A673 (cell line): ENCODE data around the gene FSTL4.

Experiments used
- EZH2 ChIP-seq: fragments of 200-600 bp; sonication (generic); IDR thresholded peaks from 2 replicates; pipeline ENCODE4 v1.6.1; 2017; ENCODE audit warnings: borderline replicate concordance, low read depth, mild to moderate bottlenecking, mixed read lengths, antibody characterized with exemption, low read length; ENCODE audit not compliant: poor library complexity, severe bottlenecking
- TF ChIP-seq, protein P1 (sequence below): fragments of 300-800, 200-600 bp; sonication (generic); conservative IDR thresholded peaks from 2 replicates; pipeline ENCODE4 v1.5.1; 2017; ENCODE audit warnings: low read depth, mild to moderate bottlenecking, antibody characterized with exemption, low read length, moderate library complexity, mixed read lengths

DNA sequence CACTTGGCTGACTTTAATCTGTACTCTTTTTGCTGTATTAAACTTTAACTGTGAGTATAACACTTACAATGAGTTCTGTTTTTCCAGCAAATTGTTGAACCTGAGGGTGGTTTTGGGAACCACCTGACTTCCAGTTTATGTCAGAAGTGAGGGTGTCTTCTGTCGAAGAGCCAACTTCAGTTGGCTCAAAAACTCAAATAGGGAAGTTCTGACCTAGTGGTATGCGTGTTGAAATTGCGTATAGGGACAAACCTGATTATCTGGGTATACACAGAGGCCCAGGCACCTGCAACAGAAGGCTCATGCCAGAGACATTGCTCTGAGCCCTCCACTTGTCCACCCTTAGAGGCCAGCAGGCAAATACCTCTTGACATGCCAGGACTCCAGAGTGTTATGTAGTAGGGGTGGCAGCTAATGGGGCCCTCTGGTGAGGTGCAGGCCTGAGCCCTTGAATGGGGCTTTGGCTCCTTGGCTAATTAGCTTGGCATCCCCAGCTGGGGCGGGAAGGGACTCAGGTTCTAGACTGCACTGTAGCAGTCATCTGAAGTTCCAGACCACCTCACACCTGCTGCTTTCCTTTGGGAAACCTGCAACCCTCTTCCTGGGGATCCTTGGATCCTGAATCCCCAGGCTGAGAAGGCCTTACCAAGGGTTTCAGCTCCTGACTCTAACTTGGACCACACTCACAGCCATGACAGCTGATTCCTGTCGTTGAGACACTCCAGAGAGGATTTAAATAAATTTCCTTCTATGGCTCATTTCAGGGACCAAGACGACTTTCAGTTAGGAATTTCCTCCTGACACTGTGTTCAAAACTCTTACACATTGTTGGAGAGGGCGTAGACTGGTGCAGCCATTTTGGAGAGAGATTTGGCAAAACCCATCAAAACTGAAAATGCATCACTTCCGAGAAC is 370.9 kb downstream of the FSTL4 start:
- TF ChIP-seq EZH2, result no peak
- TF ChIP-seq, protein P1, sequence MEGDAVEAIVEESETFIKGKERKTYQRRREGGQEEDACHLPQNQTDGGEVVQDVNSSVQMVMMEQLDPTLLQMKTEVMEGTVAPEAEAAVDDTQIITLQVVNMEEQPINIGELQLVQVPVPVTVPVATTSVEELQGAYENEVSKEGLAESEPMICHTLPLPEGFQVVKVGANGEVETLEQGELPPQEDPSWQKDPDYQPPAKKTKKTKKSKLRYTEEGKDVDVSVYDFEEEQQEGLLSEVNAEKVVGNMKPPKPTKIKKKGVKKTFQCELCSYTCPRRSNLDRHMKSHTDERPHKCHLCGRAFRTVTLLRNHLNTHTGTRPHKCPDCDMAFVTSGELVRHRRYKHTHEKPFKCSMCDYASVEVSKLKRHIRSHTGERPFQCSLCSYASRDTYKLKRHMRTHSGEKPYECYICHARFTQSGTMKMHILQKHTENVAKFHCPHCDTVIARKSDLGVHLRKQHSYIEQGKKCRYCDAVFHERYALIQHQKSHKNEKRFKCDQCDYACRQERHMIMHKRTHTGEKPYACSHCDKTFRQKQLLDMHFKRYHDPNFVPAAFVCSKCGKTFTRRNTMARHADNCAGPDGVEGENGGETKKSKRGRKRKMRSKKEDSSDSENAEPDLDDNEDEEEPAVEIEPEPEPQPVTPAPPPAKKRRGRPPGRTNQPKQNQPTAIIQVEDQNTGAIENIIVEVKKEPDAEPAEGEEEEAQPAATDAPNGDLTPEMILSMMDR, result no peak
